Stimulated activated CD4-positive, alpha-beta T cell treated with anti-CD3 and anti-CD28 coated beads, Interleukin-4, amount 100 ng/mL, for 4 hours (primary cell): ENCODE measurements around the gene KIF4B.
"Not testable (repeated sequence)": the region's sequence is repeated elsewhere in the genome, so short reads cannot be mapped to it uniquely, and the experiment has no call there.

Source experiments
- DNase-seq, 2 experiments: peaks; one replicate each; pipeline ENCODE4 v3.0.0-alpha.2; 2020

KIF4B gene

DNA sequence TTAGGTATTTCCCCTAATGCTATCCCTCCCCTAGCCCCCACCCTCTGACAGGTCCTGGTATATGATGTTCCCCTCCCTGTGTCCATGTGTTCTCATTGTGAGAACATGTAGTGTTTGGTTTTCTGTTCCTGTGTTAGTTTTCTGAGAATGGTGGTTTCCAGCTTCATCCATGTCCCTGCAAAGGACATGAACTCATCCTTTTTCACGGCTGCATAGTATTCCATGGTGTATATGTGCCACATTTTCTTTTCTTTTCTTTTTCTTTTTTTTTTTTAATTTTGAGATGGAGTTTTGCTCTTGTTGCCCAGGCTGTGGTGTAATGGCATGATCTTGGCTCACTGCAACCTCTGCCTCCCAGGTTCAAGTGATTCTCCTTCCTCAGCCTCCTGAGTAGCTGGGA is 7.3 kb upstream of the KIF4B start:
- DNase-seq = not testable (repeated sequence)

DNA sequence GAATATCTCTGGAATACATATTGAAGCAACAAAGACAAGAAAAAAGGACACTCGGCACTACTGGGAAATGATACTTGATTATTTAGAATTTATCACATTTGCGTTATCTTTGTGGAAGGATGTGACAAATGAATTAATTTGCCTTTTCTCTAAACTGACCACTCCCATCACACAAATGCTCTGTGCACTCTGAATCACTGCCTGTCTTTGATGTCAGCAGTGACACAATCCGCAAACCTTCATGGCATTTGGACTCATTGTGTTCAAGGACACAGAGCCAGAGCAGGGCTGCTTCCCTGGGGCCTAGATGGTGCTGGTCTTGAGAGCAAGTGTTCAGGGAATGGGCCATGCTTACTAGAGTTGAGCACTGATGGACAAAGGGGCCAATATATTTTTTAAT is 4.9 kb upstream of the KIF4B start:
- no peak for DNase-seq

DNA sequence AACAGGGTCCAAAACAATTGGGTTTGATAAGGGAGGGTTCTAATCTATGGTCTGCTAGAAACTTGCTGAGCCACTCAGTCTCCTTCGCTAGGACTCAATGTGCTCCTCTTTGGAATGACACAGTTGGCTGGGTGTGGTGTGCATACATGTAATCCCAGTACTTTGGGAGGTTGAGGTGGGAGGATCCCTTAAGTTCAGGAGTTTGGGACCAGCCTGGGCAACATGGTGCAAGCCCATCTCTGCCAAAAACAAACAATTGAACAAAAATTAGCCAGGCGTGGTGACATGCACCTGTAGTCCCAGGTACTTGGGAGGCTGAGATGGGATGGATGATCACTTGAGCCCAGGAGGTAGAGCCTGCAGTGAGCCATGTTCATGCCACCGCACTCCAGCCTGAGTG is 2.7 kb upstream of the KIF4B start:
- no peak for DNase-seq

DNA sequence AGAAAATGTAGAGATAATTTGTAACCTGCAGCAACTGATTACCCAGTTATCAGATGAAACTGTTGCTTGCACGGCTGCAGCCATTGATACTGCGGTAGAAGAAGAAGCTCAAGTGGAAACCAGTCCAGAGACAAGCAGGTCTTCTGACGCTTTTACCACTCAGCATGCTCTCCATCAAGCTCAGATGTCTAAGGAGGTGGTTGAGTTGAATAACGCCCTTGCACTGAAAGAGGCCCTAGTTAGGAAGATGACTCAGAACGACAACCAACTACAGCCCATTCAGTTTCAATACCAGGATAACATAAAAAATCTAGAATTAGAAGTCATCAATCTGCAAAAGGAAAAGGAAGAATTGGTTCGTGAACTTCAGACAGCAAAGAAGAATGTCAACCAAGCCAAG is 1.7 kb downstream of the KIF4B start:
- no peak for DNase-seq

DNA sequence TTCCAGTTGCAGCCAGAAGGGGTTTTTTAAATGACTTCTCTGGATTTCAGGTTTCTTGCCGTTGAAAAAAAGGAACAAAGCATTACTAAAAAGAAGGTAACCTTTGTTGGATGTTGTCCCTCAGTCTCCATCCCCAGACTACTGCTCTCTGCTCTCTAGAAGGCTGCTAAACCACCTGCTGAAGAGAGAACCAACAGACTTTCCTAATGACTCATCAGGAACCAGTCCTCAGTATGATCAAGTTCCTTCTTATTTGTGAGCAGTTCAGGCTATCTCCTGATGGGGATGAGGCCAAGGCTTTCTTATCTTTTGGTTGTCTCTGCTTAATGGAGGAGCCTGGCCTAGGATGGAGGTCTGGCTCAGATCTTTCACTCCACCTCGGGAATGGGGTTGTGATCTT is 4.1 kb downstream of the KIF4B start:
- no peak for DNase-seq

DNA sequence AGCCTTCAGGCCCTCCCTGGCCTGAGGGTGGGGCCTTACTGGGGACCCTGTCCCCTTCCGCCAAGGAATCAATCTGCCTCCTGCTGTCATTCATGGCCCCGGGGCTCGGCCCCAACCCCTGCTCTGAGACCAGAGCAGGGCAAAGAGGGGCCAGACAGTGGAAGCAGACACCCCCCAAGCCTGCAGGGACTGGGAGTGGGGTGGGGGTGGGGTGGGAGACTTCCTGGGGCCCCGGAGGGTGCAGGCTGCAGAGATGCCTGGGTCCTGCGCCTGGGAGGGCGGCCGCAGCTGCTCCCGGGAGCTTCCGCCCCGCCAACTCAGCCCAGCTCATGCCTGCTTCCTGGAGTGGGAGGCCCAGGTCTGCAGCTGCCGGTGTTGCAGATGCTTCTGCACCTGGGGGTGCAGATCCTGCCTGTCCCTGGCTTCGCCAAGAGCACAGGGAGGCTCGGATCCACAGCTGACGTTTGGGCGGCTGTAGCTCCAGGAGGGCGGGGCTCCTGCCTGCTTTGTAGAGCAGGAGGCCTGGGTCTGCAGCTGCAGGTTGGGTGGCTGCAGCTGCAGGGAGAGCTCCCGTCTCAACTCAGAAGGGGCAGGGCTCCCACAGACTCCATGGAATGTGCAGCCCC is 6.2 kb downstream of the KIF4B start:
- no peak for DNase-seq

DNA sequence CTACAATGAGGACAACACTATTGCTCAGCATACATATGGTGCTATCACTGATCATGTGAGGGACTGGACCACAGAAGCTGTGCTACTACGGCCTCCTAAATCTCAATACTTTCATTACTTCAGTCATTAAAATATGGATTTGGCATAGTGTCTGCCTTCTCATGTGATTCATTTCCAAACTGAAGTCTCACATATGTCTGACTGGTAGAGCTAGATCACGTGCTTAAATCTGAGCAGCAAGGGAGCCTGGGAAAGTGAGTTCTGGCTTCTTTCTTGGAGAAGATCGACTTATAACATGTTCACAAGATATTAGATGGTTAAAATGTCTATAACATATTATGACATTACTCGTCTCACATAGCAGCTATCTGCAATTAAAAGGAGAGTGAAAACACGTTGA is 8.3 kb downstream of the KIF4B start:
- DNase-seq = no peak

DNA sequence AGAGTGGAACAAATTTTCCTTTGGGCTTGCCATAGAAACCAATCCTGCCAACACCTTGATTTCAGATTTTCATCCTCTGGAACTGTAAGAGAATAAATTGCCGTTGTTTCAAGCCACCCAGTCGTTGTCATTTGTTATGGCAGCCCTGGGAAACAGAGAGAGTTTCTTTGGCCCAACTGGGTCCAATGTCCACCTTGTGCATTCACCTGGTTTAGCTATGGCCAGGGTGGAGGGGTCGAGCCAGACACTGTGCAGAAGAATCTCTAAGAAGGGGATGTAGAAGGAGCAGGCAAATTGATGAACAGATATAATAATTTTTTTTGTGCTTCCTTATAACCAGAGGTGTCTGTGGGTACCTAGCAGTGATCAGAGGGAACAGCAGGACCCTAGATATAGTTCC is 9.8 kb downstream of the KIF4B start:
- DNase-seq = no peak

DNA sequence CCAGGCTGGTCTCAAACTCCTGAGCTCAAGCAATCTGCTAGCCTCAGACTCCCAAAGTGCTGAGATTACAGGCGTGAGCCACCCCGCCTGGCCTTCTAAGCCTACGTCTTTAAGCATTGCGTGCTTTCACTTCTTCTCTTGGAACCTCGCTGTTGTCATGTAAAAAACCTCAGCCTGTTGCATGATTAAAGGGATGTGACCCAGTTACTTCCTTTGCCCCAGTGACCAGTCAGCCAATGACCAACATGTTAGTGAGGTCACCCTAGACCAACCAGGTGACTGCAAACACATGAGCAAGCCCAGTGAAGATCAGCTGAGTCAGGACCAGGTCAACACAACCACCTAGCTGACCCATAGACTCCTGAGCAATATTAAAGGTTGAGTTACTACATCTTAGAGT is 10.5 kb downstream of the KIF4B start:
- no peak for DNase-seq

DNA sequence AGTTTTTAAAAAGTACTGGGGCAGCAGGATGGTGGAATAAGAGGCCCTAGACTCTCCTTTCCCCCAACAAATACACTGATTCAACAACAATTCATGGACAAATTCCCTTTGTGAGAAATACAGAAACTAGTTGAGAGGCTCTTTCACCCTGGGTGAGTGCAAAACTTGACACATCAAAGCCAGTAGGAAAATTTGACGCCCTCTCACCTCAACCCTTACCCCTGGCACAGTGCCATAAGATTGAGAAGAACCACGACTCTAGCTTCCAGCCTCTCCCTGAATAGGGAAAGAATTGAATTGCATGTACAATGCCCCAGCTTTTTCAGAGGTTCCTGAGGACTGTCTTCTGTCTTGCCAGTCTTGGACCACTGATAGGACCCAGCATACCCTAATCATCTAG is 12.3 kb downstream of the KIF4B start:
- DNase-seq = no peak

DNA sequence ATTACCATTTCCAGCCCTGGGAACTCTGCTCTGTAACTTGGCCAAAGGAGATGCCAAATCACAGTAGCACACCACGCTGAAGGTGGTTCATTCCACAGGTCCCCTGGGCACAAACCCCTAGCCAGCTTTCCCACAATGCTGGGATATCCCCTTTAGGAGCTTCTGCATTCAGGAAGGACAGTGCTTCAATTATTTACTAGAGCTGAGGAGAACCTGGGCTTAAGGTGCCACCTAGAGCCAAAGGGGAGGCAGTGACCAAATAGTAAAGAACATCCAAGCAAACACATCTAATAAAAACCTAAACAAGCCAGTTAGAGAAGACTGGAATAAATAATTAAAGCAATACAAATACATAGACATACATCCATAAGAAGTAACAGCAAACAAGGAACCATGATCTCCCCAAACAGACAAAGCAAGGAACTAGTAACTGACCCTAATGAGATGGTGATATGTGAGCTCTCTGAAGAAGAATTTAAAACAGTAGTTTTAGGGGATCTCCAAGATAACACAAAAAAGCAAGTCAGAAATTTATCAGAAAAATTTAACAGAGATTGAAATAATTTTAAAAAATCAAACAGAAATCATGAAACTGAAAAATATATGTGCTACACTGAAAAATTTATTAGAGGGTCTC is 14.6 kb downstream of the KIF4B start:
- no peak for DNase-seq

DNA sequence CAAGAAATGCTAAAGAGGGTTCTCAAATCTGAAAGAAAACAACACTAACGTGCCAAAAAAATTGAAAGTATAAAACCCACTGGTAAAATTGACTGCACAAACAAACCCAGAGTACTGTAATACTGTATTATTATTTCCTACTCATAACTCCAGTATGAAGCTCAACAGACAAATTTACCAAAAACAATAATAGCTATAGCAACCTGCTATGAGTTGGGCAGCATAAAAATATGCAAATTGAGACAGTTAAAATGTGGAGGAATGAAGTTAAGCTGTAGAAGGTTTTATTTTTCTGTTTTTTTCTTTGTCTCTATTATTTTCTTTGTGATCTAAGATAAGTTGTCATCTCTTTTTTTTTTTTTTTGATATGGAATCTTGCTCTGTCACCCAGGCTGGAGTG is 15.7 kb downstream of the KIF4B start:
- DNase-seq = no peak

DNA sequence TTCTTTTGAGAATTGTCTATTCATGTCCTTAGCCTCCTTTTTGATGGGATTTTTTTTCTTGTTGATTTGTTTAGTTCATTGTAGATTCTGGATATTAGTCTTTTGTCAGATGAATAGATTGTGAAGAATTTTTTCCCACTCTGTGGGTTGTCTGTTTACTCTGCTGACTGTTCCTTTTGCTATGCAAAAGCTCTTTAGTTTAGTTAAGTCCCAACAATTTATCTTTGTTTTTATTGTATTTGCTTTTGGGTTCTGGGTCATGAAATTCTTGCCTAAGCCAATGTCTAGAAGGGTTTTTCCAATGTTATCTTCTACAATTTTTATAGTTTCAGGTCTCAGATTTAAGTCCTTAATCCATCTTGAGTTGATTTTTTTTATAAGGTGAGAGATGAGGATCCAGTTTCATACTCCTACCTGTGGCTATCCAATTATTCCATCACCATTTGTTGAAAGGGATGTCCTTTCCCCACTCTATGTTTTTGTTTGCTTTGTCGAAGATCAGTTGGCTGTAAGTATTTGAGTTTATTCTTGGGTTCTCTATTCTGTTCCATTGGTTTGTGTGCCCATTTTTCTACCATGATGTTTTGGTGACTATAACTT is 20.7 kb downstream of the KIF4B start:
- not testable (repeated sequence) for DNase-seq

DNA sequence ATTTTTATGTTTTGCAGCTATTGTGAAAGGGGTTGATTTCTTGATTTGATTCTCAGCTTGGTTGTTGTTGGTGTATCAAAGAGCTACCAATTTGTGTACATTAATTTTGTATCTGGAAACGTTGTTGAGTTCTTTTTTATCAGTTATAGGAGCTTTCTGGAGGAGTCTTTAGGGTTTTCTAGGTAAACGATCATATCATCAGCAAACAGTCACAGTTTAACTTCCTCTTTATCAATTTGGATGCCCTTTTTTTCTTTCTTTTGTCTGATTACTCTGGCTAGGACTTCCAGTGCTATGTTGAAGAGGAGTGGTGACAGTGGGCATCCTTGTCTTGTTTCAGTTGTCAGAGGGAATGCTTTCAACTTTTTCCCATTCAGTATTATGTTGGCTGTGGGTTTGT is 21.5 kb downstream of the KIF4B start:
- DNase-seq = not testable (repeated sequence)

DNA sequence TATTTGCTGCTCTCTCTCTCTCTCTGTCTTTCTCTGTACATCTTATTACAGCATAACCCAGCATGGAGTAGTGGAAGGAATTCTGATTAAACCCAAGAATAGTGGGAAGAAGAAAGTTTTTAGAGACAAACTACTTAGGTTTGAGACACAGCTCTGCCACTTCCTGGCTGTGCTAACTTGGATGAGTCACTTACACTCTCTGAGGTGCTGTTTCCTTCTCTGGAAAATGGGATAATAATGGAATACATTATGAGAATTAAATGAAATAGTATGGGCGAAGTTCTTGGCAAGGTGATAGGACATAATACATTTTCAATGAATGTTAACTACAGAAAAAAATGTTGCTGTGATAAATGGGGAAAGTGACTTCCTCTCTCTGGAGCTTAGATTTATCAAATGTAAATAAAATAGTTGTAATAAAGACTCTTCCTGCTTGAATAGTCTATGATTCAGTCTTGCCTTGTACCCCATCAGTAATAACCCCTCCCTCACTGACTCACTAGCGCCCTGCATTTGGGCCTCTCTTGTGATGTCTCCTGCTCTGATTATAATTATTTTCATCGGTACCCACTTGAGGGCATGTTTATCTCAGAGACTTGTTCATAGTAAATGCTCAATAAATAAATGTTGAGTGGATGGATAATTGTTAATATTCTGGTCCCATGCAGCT is 27.6 kb downstream of the KIF4B start:
- no peak for DNase-seq

DNA sequence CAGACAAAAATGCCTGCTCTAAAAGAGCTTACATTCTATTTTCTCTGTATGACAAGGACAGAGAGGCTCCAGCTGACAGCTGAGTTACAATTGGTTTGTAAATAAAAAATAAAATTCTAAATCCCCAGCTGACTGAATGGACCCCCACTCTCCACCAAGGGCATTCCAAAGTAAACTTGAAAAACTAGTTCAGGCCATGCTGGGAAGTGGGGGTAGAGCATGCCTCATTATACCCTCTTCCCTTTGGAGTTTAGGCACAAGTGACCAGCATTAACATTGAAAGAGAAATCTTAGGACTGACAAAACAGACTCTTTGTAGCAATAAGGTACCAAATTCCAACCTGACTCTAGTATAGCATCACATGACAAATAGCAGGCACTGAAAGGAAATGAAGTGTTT is 31.0 kb downstream of the KIF4B start:
- DNase-seq = no peak

DNA sequence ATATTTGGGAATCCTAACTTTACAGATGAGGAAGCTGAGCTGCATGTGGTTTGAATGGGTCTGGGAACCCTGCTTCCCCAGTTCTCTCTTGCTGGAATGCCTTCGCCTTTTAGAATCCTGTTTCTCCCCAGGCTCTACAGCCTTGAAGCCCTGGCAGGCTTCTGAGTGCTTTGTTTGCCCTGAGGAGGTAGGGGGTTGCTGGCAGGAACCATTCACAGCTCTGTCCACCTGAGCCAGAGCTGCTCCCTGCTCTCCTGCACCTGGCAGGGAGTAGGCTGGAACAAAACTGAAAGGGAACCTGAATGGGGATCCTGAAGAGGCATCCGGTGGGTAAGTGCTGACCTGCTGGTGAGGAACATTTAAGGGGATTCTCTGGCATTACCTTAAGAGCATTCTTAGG is 33.0 kb downstream of the KIF4B start:
- no peak for DNase-seq

DNA sequence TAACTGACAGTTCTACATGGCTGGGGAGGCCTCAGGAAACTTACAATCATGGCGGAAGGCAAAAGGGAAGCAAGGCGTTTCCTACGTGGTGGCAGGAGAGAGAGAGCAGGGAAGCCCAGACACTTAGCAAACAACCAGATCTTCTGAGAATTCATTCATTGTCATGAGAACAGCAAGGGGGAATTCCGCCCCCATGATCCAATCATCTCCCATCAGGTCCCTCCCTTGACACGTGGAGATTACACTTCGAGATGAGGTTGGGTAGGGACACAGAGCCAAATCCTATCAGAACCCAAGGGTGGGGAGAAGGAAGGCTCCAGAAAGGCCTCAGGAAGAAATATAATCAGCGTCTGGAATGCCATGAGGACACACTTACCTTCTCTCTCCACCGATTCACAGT is 34.3 kb downstream of the KIF4B start:
- DNase-seq = no peak

DNA sequence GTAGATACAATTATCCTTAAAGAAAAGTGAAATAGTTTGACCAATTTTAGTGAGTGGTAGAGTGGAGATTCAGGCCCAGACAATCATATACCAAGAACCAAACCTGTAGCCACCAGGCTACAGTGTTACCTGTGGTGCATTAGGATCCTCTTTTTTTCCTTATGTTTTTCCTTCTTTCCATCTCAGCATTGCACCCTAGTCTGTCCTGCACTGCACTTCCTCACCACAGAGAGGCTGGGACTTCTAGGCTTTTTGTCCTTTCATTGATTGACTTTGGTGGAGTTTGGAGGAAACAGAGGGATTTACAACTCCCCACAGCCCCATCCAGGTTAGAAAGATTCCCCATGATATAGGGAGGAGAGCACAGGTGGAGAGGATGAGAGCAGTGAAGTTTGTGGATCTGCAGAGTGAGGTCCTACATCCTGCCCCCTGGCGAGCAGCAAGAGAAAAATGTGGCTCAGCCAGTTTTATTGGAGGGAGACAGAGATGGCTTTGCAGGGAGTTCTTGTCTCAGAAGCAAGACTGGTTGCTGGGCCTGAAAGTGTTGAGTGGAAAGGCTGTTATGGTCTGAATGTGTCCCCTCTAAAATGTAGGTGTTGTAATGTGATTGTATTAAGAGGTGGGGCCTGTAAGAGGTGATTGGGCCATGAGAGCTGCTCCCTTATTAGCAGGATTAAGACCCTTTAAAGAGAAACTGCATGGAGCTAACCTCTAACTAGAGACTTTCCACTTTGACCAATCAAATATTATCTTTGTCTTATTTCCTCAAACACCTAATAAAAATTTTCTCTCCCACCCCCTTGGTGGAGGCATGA is 36.2 kb downstream of the KIF4B start:
- no peak for DNase-seq

DNA sequence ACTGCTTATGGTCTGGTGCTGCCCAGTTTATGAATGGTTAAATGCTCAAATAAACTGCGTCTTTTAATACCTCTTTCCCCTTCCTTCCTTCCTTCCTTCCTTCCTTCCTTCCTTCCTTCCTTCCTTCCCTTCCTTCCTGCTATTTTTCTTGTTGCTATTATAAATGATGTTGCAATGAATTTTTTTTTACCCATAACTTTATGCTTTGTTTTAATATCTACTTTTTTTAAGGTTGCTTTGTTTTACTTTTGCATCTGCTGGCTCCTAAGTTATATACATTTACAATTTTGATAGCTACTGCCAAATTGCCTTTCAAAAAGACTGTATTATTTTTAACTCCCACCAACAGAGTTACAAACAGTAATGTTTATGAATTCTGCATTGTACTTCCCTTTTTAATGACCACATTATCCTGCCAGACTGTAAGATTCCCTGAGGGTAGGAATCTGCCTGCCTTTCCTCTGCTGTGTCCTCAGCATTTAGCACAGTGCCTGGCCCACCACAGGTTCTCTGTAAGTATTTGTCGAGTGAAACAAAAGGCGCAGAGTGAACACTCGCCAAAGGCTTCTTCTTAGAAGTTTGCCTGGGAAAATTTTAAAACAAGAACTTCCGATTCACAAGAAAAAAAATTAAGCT is 36.9 kb downstream of the KIF4B start:
- DNase-seq = no peak

DNA sequence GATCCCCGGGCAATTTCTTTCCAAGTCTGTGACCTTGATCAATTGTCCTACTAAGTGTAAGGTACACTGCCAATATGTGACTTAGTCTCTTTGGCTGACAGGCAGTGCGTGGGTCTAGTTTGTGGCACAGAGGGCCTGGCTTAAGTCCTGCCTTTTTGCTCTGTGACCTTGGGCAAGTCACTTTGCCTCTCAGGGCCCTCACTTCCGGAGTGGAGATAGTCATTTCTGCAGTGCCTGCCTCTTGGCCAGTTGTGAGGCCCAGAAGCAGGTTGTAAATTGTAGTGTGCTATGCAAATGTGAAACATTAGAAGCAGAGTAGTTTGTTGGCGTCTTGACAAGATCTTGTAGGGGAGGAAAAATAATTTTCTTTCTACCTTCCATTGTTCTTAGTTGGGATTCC is 39.0 kb downstream of the KIF4B start:
- no peak for DNase-seq

DNA sequence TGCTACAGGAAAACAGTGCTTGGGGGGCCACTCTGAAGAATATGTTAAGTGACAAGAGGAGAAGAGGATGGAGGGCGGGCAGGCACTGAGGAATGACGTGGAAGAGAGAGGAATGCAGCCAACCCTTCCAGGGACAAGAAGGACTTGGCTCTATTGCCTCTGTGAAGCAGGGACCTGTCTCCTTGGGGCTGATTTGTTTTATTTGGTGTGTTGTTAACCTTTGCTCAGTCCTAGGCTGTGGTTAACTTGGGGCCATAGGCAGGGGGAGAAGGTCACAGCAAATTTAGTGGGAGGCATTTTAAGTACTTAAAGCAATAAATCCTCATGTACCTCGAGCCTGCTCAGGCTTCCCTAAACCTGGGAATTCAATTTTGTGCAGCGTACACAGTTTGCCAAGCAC is 39.9 kb downstream of the KIF4B start:
- DNase-seq = no peak
